Suprapubic skin (tissue), 3 donors: ENCODE data around the gene OR2Z1.
"Not testable (repeated sequence)": the region's sequence is repeated elsewhere in the genome, so short reads cannot be mapped to it uniquely, and the experiment has no call there.

Source experiments
- EP300 ChIP-seq: sonication (generic); formaldehyde crosslinking; IDR thresholded peaks from one replicate; pipeline ENCODE4 v1.6.1; 2017; ENCODE audit warnings: antibody characterized with exemption
- TF ChIP-seq, protein P1 (sequence below), 2 donors: fragments of 200-600 bp in 1 of 2; fragments of 450-650 bp in 1 of 2; sonication (generic) in 1 of 2; IDR thresholded peaks; one replicate each; pipeline ENCODE4 v1.5.1; 2016 to 2019; ENCODE audit warnings: antibody characterized with exemption in 2 of 2, mild to moderate bottlenecking in 1 of 2, moderate library complexity in 1 of 2

- TF ChIP-seq EP300, result not testable (repeated sequence)
- TF ChIP-seq, protein P1, sequence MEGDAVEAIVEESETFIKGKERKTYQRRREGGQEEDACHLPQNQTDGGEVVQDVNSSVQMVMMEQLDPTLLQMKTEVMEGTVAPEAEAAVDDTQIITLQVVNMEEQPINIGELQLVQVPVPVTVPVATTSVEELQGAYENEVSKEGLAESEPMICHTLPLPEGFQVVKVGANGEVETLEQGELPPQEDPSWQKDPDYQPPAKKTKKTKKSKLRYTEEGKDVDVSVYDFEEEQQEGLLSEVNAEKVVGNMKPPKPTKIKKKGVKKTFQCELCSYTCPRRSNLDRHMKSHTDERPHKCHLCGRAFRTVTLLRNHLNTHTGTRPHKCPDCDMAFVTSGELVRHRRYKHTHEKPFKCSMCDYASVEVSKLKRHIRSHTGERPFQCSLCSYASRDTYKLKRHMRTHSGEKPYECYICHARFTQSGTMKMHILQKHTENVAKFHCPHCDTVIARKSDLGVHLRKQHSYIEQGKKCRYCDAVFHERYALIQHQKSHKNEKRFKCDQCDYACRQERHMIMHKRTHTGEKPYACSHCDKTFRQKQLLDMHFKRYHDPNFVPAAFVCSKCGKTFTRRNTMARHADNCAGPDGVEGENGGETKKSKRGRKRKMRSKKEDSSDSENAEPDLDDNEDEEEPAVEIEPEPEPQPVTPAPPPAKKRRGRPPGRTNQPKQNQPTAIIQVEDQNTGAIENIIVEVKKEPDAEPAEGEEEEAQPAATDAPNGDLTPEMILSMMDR (IDR thresholded peaks at IDR 0.05), result not testable (repeated sequence)
These were observed 11.1 kb upstream of the OR2Z1 start for GRCh38 chr19:8710337-8710736.
